Ovary (tissue), 9 donors: ENCODE measurements around the gene IZUMO1. TPM values are rescaled to one million over a fixed set of nuclear protein-coding genes. Genes with fewer than 3 reads are reported as not detected.
A peak's percentile ranks its signal among the peaks of the same experiment; 100 is the strongest.

ENCODE experiments used
- DNase-seq, 5 donors: peaks; one replicate each; pipeline ENCODE4 v3.0.0-alpha.2; 2019 to 2020
- H3K27ac ChIP-seq, 2 donors: fragments of 200-600 bp; one replicate each; pipeline versions ENCODE4 v1.5.1 to v1.8.0; 2019 to 2022
- H3K27me3 ChIP-seq: fragments of 200-600 bp; one replicate; pipeline ENCODE4 v1.8.0; 2022
- H3K36me3 ChIP-seq: fragments of 200-600 bp; sonication (generic); one replicate; pipeline ENCODE4 v1.5.1; 2019
- H3K4me1 ChIP-seq: one replicate; pipeline ENCODE4 v1.8.1; 2013; ENCODE audit warnings: mild to moderate bottlenecking, moderate library complexity; ENCODE audit not compliant: insufficient read depth
- H3K4me3 ChIP-seq: fragments of 200-600 bp; sonication (generic); one replicate; pipeline ENCODE4 v1.5.1; 2017
- H3K9me3 ChIP-seq, 2 donors: fragments of 200-600 bp in 1 of 2; sonication (generic) in 1 of 2; one replicate each; pipeline versions ENCODE4 v1.5.1 to v1.8.1; 2013 to 2019; ENCODE audit warnings: mild to moderate bottlenecking in 1 of 2, moderate library complexity in 1 of 2
- EP300 ChIP-seq: sonication (generic); formaldehyde crosslinking; IDR thresholded peaks from one replicate; pipeline ENCODE4 v1.6.1; 2017; ENCODE audit warnings: antibody characterized with exemption
- POLR2A ChIP-seq: fragments of 450-650 bp; IDR thresholded peaks from one replicate; pipeline ENCODE4 v1.6.1; 2017; ENCODE audit warnings: antibody characterized with exemption, mild to moderate bottlenecking, moderate library complexity
- WGBS, 3 donors: extraction: QIAGEN DNeasy Blood & Tissue Kit in 1 of 3; methylation state at CpG; one replicate each; pipeline versions ENCODE4 v1.1.5 to v1.1.7; 2013 to 2017; 5-methylcytosine and 5-hydroxymethylcytosine counted together
- intact Hi-C, 4 donors: fragments of 100-400 bp; cut with DNase I; formaldehyde crosslinking; loops; one replicate each; pipeline versions ENCODE4 v1.11.0 to v1.15.1; 2022 to 2023
- polyA plus RNA-seq, 2 donors: library from polyadenylated mRNA; stranded (reverse); fragments of 200-250 nt in 1 of 2; fragments of 350-450 nt in 1 of 2; fragmentation: Illumina TruSeq in 1 of 2; extraction: RNeasy Lipid Tissue Mini Kit (QIAGEN cat#74804) in 1 of 2; gene quantifications; one replicate each; pipeline ENCODE4 v1.2.3, GENCODE V29; 2013 to 2014
- total RNA-seq, 7 donors: library from RNA; depleted of rRNA in 2 of 7; stranded (reverse); fragments of >200 nt in 2 of 7; fragmentation: NEBNext Ultra II Directional in 3 of 7; extraction: Animal tissue kit (Norgen Biotek cat#: 25700) in 3 of 7; gene quantifications; one replicate each; pipeline versions ENCODE4 v1.1.0 to v1.2.4, GENCODE V29; 2016 to 2023
- TF ChIP-seq, protein P1 (sequence below), 3 donors: fragments of 450-650 bp in 2 of 3; fragments of 200-600 bp in 1 of 3; IDR thresholded peaks; one replicate each; pipeline versions ENCODE4 v1.5.1 to v1.8.0; 2016 to 2022; ENCODE audit warnings: antibody characterized with exemption in 3 of 3, mild to moderate bottlenecking in 1 of 3
- donor health status: DM: no; HTN: no; CAD: no; lungs with moderate emphysema.
- donor health status: DM: no; HTN: no; CAD: no.
- donor health status: Bipolar disorder and iron deficiency.
- donor health status: DM: yes; HTN: yes; CAD: no.
- donor health status: DM: no; HTN: no; CAD: no.
- donor health status: DM: yes; HTN: yes; CAD: no.

The IZUMO1 gene
- total and polyA plus RNA-seq, 9 donors = 0.08 to 0.67 (median 0.12) TPM; not detected in 5

DNA sequence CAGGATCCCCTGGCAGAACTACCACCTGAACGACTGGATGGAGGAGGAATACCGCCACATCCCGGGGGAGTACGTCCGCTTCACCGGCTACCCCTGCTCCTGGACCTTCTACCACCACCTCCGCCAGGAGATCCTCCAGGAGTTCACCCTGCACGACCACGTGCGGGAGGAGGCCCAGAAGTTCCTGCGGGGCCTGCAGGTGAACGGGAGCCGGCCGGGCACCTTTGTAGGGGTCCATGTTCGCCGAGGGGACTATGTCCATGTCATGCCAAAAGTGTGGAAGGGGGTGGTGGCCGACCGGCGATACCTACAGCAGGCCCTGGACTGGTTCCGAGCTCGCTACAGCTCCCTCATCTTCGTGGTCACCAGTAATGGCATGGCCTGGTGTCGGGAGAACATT is 43.4 kb downstream of the IZUMO1 start:
- Histone ChIP-seq H3K36me3 (no peaks in the 10 kb centered on the region), H3K4me3 (no peak overlapping the region), H3K9me3 (no peaks in the 10 kb centered on the region), H3K27ac (no peak overlapping the region), H3K4me1 (no peaks in the 10 kb centered on the region), H3K27me3 (no peaks in the 10 kb centered on the region)
- intact Hi-C loops = no loop called here
- DNase-seq = no peak
- 86 to 90% (median 88%) methylated on average over 23 of the region's 23 CpGs for WGBS, 3 donors
- TF ChIP-seq, protein P1, sequence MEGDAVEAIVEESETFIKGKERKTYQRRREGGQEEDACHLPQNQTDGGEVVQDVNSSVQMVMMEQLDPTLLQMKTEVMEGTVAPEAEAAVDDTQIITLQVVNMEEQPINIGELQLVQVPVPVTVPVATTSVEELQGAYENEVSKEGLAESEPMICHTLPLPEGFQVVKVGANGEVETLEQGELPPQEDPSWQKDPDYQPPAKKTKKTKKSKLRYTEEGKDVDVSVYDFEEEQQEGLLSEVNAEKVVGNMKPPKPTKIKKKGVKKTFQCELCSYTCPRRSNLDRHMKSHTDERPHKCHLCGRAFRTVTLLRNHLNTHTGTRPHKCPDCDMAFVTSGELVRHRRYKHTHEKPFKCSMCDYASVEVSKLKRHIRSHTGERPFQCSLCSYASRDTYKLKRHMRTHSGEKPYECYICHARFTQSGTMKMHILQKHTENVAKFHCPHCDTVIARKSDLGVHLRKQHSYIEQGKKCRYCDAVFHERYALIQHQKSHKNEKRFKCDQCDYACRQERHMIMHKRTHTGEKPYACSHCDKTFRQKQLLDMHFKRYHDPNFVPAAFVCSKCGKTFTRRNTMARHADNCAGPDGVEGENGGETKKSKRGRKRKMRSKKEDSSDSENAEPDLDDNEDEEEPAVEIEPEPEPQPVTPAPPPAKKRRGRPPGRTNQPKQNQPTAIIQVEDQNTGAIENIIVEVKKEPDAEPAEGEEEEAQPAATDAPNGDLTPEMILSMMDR (IDR thresholded peaks at IDR 0.05) = no peak
- TF ChIP-seq POLR2A (no peak), EP300 (no peak)

DNA sequence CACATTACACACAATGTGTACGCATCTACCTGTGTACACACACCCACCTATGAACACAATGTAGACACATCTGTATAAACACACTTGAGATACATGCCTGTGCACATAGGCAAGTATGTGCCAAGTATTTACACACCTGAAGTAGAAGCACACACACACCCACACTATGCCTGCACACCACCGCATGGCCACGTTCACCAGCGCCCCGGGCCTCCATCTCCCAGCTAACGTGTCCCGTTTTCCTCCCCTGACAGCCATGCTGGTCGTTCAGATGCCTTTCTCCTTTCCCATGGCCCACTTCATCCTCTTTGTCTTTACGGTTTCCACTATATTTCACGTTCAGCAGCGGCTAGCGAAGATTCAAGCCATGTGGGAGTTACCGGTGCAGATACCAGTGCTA is 44.0 kb downstream of the IZUMO1 start:
- DNase-seq = no peak
- Histone ChIP-seq H3K4me1 (no peaks in the 10 kb centered on the region), H3K9me3 (no peaks in the 10 kb centered on the region), H3K27me3 (no peaks in the 10 kb centered on the region), H3K27ac (no peak overlapping the region), H3K4me3 (no peak overlapping the region), H3K36me3 (no peaks in the 10 kb centered on the region)
- WGBS, 3 donors = 55 to 68% (median 59%) methylated on average over 13 of the region's 13 CpGs
- intact Hi-C loops = no loop called here
- TF ChIP-seq POLR2A (no peak), EP300 (no peak)
- TF ChIP-seq, protein P1 (IDR thresholded peaks at IDR 0.05) = no peak

DNA sequence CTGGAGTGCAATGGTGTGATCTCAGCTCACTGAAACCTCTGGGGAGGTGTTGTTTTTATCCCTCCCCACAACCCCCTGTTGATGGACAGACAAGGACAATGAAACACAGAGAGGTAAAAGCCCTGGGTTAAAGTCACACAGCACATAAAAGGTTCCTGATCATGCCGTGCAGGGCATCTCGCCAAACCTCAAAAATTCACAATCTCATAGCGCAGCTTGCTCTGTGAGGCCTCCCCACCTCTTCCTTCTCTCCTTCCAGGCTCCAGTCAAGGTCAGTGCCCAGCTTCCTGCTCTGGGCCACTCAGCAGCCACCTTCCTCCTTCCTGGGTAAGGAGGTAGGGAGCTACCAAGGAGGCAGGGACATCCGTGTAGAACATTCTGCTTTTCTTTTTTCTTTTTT is 48.7 kb downstream of the IZUMO1 start:
- no peaks in the 10 kb centered on the region for H3K36me3 ChIP-seq
- no peak overlapping the region for H3K27ac ChIP-seq
- 8 to 28% (median 12%) methylated on average over 4 of the region's 4 CpGs for WGBS, 3 donors
- H3K4me1 ChIP-seq = no peaks in the 10 kb centered on the region
- TF ChIP-seq EP300 (no peak), POLR2A (no peak)
- TF ChIP-seq, protein P1 (IDR thresholded peaks at IDR 0.05) = no peak
- intact Hi-C loops = no loop called here
- no peaks in the 10 kb centered on the region for H3K9me3 ChIP-seq
- no peaks in the 10 kb centered on the region for H3K27me3 ChIP-seq
- no peak overlapping the region for H3K4me3 ChIP-seq
- peak in 1 of 5 donors; percentile 50 for DNase-seq

DNA sequence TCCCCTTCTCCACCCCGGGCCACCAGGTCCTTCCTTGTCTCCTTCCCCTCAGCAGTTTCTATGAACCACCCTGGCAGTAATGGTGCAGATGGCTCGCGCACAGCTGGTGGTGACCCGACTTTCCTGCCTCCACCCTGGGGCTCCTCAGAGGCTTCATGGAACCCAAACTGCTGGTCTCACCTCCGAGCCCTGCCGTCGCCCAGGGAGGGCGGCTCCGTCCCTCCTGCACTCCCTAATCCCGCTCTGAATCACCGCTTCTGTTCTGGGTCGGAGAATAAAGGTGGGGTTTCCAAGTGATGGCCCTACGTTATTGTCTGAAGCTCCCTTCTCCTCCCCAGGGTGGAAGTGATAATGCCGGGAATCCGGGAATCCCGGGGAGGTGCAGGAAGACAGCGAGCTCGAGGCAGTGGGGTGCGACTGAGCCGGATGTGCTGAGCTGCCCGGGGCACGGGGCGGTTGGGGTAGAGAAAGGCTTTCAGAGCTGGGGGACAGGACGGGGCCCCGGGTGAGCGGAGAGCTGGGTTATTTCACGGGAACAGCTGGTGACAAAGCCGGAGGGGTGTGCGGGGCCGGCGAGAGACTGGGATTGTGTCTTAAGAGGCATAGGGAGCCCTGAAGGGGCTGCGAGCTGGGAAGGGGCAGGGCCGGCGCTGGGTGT is 50.2 kb downstream of the IZUMO1 start:
- 21 to 31% (median 22%) methylated on average over 33 to 34 of the region's 34 CpGs for WGBS, 3 donors
- H3K36me3 ChIP-seq = no peaks in the 10 kb centered on the region
- no peaks in the 10 kb centered on the region for H3K4me1 ChIP-seq
- no peak for DNase-seq
- peak overlapping the region; percentile 16 for H3K4me3 ChIP-seq
- H3K27me3 ChIP-seq = no peaks in the 10 kb centered on the region
- H3K9me3 ChIP-seq = no peaks in the 10 kb centered on the region
- intact Hi-C loops = no loop called here
- TF ChIP-seq, protein P1 (IDR thresholded peaks at IDR 0.05) = no peak
- TF ChIP-seq POLR2A = no peak
- TF ChIP-seq EP300 = no peak
- no peak overlapping the region for H3K27ac ChIP-seq
